ENCODE results near the gene PRPF40B. TPM values are rescaled to one million over a fixed set of nuclear protein-coding genes. Genes with fewer than 3 reads are reported as not detected.

The PRPF40B gene
- total and polyA plus RNA-seq, 2 of the 13 experiments (the other 11 are each of a cell fraction or from before 2014, with no cell fraction given): 5.0 to 7.8 TPM

DNA sequence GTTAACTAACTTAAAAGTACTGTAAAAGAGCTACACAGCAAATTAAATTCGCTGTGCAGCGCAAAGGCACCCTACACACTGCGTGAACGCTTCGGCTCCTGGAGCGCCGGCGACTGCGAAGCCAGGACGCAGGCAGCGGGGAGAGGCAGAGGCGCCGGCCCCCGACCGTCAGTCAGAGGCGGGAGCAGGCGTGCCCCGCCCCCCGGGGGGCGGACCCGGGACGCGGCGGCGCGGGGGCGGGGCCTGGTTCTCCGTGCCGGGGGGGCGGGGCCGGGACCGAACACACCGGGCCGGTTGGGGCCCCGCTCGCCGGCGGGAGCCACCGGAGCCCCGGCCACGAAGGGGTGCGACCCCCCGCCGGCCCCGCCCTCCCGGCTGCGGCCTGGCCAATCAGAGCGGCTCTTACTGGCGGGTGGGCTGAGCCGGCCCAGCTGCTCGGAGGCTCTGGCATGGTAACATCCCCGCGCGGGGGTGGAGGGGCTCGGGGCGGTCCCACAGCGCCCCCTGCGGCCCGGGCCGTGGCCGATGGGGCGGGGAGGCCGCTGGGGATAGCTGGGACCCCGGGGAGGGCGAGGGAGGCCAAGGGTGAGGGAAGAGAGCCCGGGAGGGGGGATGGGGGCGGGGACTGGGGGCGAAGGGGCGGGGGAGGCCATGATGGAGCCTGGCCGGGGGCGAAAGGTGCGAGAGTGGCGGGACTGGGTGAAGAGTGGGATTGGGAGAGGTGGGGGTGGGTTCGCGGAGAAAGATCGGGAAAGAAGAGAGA is at the start of gene PRPF40B (continued):
- no peak for TF ChIP-seq ZNF737 (CRISPR knock-in tag; IDR thresholded peaks at IDR 0.05; ENCODE audit: borderline replicate concordance)
- no peak for TF ChIP-seq ZNF44 (CRISPR knock-in tag; IDR thresholded peaks at IDR 0.05)
- TF ChIP-seq ZNF563 (CRISPR knock-in tag; IDR thresholded peaks at IDR 0.05): peak; percentile 86; the same call in 1 of the 2 replicates
- no peak for TF ChIP-seq PRPF4 (IDR thresholded peaks at IDR 0.05; ENCODE audit: low read depth, low read length, poor library complexity, severe bottlenecking)
- TF ChIP-seq MBNL3 (CRISPR knock-in tag; conservative IDR thresholded peaks at IDR 0.05): no peak
- TF ChIP-seq, protein P1, sequence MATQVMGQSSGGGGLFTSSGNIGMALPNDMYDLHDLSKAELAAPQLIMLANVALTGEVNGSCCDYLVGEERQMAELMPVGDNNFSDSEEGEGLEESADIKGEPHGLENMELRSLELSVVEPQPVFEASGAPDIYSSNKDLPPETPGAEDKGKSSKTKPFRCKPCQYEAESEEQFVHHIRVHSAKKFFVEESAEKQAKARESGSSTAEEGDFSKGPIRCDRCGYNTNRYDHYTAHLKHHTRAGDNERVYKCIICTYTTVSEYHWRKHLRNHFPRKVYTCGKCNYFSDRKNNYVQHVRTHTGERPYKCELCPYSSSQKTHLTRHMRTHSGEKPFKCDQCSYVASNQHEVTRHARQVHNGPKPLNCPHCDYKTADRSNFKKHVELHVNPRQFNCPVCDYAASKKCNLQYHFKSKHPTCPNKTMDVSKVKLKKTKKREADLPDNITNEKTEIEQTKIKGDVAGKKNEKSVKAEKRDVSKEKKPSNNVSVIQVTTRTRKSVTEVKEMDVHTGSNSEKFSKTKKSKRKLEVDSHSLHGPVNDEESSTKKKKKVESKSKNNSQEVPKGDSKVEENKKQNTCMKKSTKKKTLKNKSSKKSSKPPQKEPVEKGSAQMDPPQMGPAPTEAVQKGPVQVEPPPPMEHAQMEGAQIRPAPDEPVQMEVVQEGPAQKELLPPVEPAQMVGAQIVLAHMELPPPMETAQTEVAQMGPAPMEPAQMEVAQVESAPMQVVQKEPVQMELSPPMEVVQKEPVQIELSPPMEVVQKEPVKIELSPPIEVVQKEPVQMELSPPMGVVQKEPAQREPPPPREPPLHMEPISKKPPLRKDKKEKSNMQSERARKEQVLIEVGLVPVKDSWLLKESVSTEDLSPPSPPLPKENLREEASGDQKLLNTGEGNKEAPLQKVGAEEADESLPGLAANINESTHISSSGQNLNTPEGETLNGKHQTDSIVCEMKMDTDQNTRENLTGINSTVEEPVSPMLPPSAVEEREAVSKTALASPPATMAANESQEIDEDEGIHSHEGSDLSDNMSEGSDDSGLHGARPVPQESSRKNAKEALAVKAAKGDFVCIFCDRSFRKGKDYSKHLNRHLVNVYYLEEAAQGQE (IDR thresholded peaks at IDR 0.05; ENCODE audit: borderline replicate concordance in 1 of 2, low read depth in 1 of 2, low read length in 2 of 2): no peak
- TF ChIP-seq SRSF4 (IDR thresholded peaks at IDR 0.05; ENCODE audit: low read depth, low read length, poor library complexity, severe bottlenecking): no peak
- TF ChIP-seq TEAD3 (CRISPR knock-in tag; optimal IDR thresholded peaks at IDR 0.05; ENCODE audit: borderline replicate concordance): no peak
- TF ChIP-seq RFXANK (CRISPR knock-in tag; IDR thresholded peaks at IDR 0.05): no peak
- no peak for TF ChIP-seq PTBP1 (IDR thresholded peaks at IDR 0.05; ENCODE audit: low read depth, low read length, poor library complexity, severe bottlenecking)
- TF ChIP-seq ZNF616 (CRISPR knock-in tag; IDR thresholded peaks at IDR 0.05; ENCODE audit: low read depth): no peak
- TF ChIP-seq SRSF1 (optimal IDR thresholded peaks at IDR 0.05; ENCODE audit: low read depth, low read length): no peak
- TF ChIP-seq, protein P2, sequence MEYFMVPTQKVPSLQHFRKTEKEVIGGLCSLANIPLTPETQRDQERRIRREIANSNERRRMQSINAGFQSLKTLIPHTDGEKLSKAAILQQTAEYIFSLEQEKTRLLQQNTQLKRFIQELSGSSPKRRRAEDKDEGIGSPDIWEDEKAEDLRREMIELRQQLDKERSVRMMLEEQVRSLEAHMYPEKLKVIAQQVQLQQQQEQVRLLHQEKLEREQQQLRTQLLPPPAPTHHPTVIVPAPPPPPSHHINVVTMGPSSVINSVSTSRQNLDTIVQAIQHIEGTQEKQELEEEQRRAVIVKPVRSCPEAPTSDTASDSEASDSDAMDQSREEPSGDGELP (IDR thresholded peaks at IDR 0.05; ENCODE audit: borderline replicate concordance, low read depth): peak; percentile 96
- TF ChIP-seq PPARG (CRISPR knock-in tag; conservative IDR thresholded peaks at IDR 0.05): no peak
- TF ChIP-seq ZNF33A (CRISPR knock-in tag; IDR thresholded peaks at IDR 0.05; ENCODE audit: borderline replicate concordance): no peak
- TF ChIP-seq, protein P3, sequence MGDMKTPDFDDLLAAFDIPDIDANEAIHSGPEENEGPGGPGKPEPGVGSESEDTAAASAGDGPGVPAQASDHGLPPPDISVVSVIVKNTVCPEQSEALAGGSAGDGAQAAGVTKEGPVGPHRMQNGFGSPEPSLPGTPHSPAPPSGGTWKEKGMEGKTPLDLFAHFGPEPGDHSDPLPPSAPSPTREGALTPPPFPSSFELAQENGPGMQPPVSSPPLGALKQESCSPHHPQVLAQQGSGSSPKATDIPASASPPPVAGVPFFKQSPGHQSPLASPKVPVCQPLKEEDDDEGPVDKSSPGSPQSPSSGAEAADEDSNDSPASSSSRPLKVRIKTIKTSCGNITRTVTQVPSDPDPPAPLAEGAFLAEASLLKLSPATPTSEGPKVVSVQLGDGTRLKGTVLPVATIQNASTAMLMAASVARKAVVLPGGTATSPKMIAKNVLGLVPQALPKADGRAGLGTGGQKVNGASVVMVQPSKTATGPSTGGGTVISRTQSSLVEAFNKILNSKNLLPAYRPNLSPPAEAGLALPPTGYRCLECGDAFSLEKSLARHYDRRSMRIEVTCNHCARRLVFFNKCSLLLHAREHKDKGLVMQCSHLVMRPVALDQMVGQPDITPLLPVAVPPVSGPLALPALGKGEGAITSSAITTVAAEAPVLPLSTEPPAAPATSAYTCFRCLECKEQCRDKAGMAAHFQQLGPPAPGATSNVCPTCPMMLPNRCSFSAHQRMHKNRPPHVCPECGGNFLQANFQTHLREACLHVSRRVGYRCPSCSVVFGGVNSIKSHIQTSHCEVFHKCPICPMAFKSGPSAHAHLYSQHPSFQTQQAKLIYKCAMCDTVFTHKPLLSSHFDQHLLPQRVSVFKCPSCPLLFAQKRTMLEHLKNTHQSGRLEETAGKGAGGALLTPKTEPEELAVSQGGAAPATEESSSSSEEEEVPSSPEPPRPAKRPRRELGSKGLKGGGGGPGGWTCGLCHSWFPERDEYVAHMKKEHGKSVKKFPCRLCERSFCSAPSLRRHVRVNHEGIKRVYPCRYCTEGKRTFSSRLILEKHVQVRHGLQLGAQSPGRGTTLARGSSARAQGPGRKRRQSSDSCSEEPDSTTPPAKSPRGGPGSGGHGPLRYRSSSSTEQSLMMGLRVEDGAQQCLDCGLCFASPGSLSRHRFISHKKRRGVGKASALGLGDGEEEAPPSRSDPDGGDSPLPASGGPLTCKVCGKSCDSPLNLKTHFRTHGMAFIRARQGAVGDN (CRISPR knock-in tag; IDR thresholded peaks at IDR 0.05): peak; percentile 80
- TF ChIP-seq, protein P4, sequence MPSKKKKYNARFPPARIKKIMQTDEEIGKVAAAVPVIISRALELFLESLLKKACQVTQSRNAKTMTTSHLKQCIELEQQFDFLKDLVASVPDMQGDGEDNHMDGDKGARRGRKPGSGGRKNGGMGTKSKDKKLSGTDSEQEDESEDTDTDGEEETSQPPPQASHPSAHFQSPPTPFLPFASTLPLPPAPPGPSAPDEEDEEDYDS (CRISPR knock-in tag; IDR thresholded peaks at IDR 0.05): no peak
- TF ChIP-seq IRX3 (CRISPR knock-in tag; IDR thresholded peaks at IDR 0.05; ENCODE audit: borderline replicate concordance, low read depth): no peak
- no peak for TF ChIP-seq ZFAT (CRISPR knock-in tag; conservative IDR thresholded peaks at IDR 0.05)
- no peak for TF ChIP-seq ZNF354B (CRISPR knock-in tag; IDR thresholded peaks at IDR 0.05)

Measured in HepG2 (cell line).